Measurements from ENCODE around the gene COPZ1.

DNA sequence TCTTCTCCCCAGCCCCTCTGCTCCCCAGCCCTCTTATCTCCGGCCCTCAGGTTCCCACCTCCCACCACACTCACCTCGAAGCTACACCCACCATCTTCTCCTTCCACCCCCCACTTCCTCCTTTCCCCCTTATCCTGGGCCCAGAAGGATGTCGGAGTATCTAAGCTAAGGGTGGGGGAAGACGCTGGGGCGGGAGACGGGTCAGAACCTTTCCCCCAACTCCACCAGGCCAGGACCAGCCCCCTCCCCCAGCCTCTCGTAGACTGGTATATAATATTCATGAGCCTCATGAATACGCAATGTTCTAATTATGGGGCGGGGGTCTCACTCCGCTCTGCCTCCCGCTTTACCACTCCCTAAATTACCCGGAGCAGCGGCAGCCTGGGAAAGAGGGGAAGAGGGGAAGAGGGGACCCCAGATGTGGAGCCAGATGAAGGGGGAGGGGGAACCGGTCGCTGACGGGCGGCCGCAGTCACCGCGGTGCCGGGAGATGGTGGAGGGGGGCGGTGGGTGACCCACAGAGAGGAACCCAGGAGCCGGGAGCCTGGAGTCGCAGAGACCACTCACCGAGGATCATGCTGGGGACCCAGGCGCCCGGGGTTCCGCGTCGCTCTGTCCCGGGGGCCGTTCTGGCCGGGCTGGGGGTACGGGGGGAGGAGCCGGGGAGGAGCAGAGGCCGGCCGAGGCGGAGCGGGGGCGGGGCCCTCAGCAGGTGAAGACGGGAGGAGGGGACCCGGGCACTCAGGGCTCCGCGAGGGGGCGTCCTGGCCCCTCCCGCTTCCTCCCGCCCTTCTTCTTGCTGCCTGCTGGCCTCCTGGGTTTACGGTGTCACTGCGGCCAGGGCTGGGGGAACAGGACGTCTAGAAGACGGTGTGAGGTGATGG lies 66.0 kb downstream of the COPZ1 start:
- TF ChIP-seq POLR2AphosphoS5 (IDR thresholded peaks at IDR 0.05), result no peak
- peak in 1 of 4 experiments; percentile 10 for TF ChIP-seq CTCF (IDR thresholded peaks at IDR 0.05)
- TF ChIP-seq POLR2A (IDR thresholded peaks at IDR 0.05), result peak; percentile 49

All from prostate gland (tissue), 2 donors.